IMR-90 (cell line): ENCODE data around the gene TBC1D9B.

Experiments used
- BHLHE40 ChIP-seq: fragments of 150-350 bp; IDR thresholded peaks from 2 replicates; pipeline ENCODE4 v1.6.1; 2016; ENCODE audit warnings: mild to moderate bottlenecking, low read depth, low read length
- CEBPB ChIP-seq: IDR thresholded peaks from 2 replicates; pipeline ENCODE4 v1.6.1; 2012; ENCODE audit warnings: low read depth, low read length, improper control_type of control experiment
- CTCF ChIP-seq: conservative IDR thresholded peaks from 2 replicates; pipeline ENCODE4 v1.5.1; 2012; ENCODE audit warnings: mild to moderate bottlenecking, low read depth, low read length, improper control_type of control experiment
- MXI1 ChIP-seq: IDR thresholded peaks from 2 replicates; pipeline ENCODE4 v1.6.1; 2012; ENCODE audit warnings: low read depth, mild to moderate bottlenecking, low read length, moderate library complexity, borderline replicate concordance
- NFE2L2 ChIP-seq: fragments of 150-350 bp; IDR thresholded peaks from 2 replicates; pipeline ENCODE4 v1.6.1; 2016; ENCODE audit warnings: low read depth, mild to moderate bottlenecking, low read length
- POLR2A ChIP-seq: IDR thresholded peaks from 2 replicates; pipeline ENCODE4 v1.6.1; 2012; ENCODE audit warnings: mild to moderate bottlenecking, low read depth, low read length
- RAD21 ChIP-seq: IDR thresholded peaks from 2 replicates; pipeline ENCODE4 v1.6.1; 2012; ENCODE audit warnings: low read length, improper control_type of control experiment
- RCOR1 ChIP-seq: IDR thresholded peaks from 2 replicates; pipeline ENCODE4 v1.6.1; 2012; ENCODE audit warnings: mild to moderate bottlenecking, low read length, improper control_type of control experiment; ENCODE audit not compliant: insufficient replicate concordance
- RFX5 ChIP-seq: IDR thresholded peaks from 2 replicates; pipeline ENCODE4 v1.8.0; 2012; ENCODE audit warnings: low read depth, mild to moderate bottlenecking, low read length, moderate library complexity
- USF2 ChIP-seq: fragments of 150-350 bp; IDR thresholded peaks from 2 replicates; pipeline ENCODE4 v1.6.1; 2017; ENCODE audit warnings: mild to moderate bottlenecking, antibody characterized with exemption, low read length, low read depth
- TF ChIP-seq, protein P1 (sequence below): fragments of 150-350 bp; IDR thresholded peaks from 2 replicates; pipeline ENCODE4 v1.6.1; 2016; ENCODE audit warnings: low read depth, mild to moderate bottlenecking, low read length, moderate library complexity, borderline replicate concordance

DNA sequence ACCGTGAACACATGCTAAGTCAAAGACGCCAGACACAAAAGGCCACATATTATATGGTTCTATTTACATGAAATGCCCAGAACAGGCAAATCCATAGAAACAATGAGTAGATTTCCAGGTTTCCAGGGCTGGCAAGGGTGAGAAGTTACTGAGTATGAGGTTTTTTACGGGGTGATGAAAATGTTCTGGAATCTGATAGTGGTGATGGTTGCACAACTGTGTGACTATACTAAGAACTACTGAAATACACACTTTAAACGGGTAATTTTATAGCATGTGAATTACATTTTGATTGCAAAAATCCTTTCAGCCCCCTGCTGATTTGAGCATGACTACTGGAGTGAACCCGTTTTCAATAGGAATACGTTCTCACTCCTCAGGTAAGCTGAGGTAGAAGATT, 46.7 kb upstream of the TBC1D9B start:
- TF ChIP-seq NFE2L2 (no peak), CTCF (no peak), POLR2A (no peak), RAD21 (no peak), BHLHE40 (no peak), MXI1 (no peak), RCOR1 (no peak), CEBPB (peak; percentile 66; the same call in 1 of the 2 replicates), USF2 (no peak), RFX5 (no peak)
- TF ChIP-seq, protein P1, sequence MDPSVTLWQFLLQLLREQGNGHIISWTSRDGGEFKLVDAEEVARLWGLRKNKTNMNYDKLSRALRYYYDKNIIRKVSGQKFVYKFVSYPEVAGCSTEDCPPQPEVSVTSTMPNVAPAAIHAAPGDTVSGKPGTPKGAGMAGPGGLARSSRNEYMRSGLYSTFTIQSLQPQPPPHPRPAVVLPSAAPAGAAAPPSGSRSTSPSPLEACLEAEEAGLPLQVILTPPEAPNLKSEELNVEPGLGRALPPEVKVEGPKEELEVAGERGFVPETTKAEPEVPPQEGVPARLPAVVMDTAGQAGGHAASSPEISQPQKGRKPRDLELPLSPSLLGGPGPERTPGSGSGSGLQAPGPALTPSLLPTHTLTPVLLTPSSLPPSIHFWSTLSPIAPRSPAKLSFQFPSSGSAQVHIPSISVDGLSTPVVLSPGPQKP = no peak
